Adipose tissue (tissue), 3 donors: Measurements from ENCODE around the gene KLK11. TPM values are rescaled to one million over a fixed set of nuclear protein-coding genes. Genes with fewer than 3 reads are reported as not detected.

Source experiments
- H3K27ac ChIP-seq: one replicate; pipeline ENCODE4 v1.5.1; 2013; ENCODE audit warnings: low read depth, low read length
- WGBS, 3 donors: extraction: QIAGEN DNeasy Blood & Tissue Kit; methylation state at CpG; one replicate each; pipeline ENCODE4 v1.1.7; 2013; 5-methylcytosine and 5-hydroxymethylcytosine counted together
- polyA plus RNA-seq, 3 donors: library from polyadenylated mRNA; stranded (reverse); fragments of 200-250 nt; gene quantifications; one replicate each; pipeline ENCODE4 v1.2.3, GENCODE V29; 2013
- donor health status: healthy with polysubstance abuse.
- donor health status: Bipolar disorder and iron deficiency.
- donor health status: healthy.

Gene KLK11, protein sequence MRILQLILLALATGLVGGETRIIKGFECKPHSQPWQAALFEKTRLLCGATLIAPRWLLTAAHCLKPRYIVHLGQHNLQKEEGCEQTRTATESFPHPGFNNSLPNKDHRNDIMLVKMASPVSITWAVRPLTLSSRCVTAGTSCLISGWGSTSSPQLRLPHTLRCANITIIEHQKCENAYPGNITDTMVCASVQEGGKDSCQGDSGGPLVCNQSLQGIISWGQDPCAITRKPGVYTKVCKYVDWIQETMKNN
- 10 to 100 TPM in 1 of 3 donors, 1 to 10 TPM in 2; 4.3 to 12.1 (median 9.5) TPM for polyA plus RNA-seq

DNA sequence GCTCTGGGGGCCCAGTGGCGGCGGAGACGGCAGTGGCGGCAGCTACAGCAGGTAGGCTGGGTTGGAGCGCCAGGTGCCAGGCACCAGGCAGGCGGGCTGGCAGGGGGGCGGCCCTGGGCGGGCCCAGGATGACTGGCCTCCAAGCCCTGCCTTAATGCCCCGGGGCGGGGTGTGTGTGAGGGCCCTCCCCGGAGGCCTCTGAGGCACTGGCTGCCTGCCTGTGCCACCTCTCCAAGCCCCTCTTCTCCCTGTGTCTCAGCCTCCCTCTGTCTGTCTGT, at the start of gene KLK11:
KLK11 (minus strand) TSS at position 63 of the 278 bp plus-strand sequence. CDS start 985 bp downstream, outside the sequence.
- H3K27ac ChIP-seq, result no peak within 1 kb of the TSS
- WGBS, 3 donors, result 68 to 74% (median 70%) methylated on average over 4 to 11 of the region's 11 CpGs

- 86 to 93% (median 87%) methylated on average over 5 of the region's 5 CpGs for WGBS, 3 donors
- no peak overlapping the region for H3K27ac ChIP-seq
Observed at GRCh38 chr19:51075998-51076397, 49.6 kb upstream of the KLK11 start.

- 25 to 75% (median 74%) methylated on average over 4 of the region's 4 CpGs for WGBS, 3 donors
- no peak overlapping the region for H3K27ac ChIP-seq
Observed at GRCh38 chr19:51071095-51071405, 44.6 kb upstream of the KLK11 start.

- H3K27ac ChIP-seq, result no peak overlapping the region
- 77 to 87% (median 83%) methylated on average over 5 of the region's 5 CpGs for WGBS, 3 donors
Observed at GRCh38 chr19:51070334-51071094, 44.1 kb upstream of the KLK11 start.

- 61 to 76% (median 73%) methylated on average over 7 of the region's 7 CpGs for WGBS, 3 donors
- no peak overlapping the region for H3K27ac ChIP-seq
Observed at GRCh38 chr19:51066393-51067186, 40.2 kb upstream of the KLK11 start.

GRCh38 chr19:51065221-51065960, 39.0 kb upstream of the KLK11 start:
- H3K27ac ChIP-seq, result no peak overlapping the region
- 16 to 25% (median 16%) methylated on average over 24 to 25 of the region's 25 CpGs for WGBS, 3 donors

GRCh38 chr19:51064534-51065220, 38.3 kb upstream of the KLK11 start, which contains the start of gene KLK13:
Gene KLK13 (minus strand): TSS chr19:51065092. CDS start chr19:51065067, 25 bp downstream.
- no peak within 1 kb of the TSS for H3K27ac ChIP-seq

DNA sequence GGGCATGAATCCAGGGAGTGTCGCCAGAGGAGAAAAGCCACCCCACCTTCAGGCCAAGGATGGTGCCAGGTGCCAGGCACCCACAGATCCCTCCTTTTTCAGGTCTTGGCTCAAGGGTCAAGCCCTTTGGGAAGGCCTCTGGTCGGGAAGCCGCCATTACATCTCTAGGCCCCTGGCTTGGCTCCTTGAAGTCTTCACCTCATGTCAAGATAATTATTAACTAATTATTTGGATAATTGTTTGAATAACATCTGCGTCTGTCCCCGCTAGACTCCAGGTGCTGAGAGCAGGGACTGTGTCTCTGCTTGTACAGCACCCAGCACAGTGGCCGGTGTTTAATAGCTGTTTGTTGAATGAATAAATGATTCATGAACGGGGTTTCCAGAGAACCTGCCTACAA, 37.2 kb upstream of the KLK11 start:
- H3K27ac ChIP-seq, result no peak overlapping the region
- WGBS, 3 donors, result 43 to 93% (median 91%) methylated on average over 7 of the region's 7 CpGs

More at GRCh38 chr19:51064534-51065220, 38.3 kb upstream of the KLK11 start, which contains the start of gene KLK13:
- 14 to 21% (median 16%) methylated on average over 33 to 38 of the region's 38 CpGs for WGBS, 3 donors

DNA sequence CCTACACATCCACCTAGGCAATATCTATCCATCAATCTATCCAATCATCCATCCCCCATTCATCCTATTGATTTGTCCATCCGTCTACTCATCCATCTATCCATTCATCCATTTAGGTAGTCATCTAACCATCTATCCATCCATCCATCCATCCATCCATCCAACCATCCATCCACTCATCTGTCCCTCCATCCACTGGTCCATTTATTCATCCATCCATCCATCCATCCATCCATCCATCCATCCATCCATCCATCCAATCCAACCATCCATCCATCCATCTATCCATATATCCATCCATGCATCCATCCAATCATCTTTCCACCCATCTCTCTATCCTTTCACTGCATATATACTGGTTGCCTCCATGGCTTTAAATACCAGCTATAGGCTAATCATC, 34.6 kb upstream of the KLK11 start:
- WGBS, 3 donors, result 0 to 32% (median 6%) methylated on average over 1 of the region's 1 CpG
- no peak overlapping the region for H3K27ac ChIP-seq

DNA sequence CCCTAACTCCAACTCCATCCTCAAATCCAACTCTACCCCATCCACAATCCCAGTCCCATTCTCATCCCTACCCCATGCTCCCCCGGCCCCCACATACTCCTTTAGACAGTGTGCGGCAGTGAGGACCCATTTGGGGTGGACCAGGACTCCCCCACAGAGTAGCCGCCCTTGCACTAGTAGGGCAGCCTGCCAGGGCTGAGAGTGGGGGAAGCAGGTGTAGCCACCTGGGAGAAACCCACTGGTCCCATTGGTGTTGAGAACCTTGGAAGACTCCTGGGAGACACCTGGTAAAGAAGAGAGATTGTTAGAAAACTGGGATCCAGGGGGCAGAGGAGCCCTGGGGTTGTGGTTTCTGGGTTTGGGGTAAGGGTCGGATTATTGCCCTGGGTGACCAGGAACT, 33.9 kb upstream of the KLK11 start:
- 66 to 80% (median 71%) methylated on average over 4 of the region's 4 CpGs for WGBS, 3 donors
- H3K27ac ChIP-seq, result no peak overlapping the region

DNA sequence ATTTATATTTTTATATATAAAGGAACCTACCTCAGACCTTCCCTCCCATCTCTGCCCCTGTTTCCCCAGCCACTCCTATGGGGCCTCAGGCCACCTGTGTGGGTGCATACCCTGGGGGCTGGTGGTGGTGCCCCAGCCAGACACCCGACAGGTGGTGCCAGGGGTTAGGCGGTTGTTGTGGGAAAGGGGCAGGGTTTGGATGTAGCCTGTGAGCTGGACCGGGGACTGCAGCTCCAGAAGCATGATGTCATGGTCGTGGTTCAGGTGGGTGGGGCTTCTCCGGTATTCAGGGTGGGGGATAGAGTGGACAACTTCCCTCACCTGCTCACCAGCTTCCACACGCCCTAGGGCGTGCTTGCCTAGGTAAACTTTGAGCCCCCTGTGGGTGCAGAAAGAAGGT, 33.3 kb upstream of the KLK11 start:
- WGBS, 3 donors, result 72 to 82% (median 77%) methylated on average over 7 of the region's 7 CpGs
- H3K27ac ChIP-seq, result no peak overlapping the region

DNA sequence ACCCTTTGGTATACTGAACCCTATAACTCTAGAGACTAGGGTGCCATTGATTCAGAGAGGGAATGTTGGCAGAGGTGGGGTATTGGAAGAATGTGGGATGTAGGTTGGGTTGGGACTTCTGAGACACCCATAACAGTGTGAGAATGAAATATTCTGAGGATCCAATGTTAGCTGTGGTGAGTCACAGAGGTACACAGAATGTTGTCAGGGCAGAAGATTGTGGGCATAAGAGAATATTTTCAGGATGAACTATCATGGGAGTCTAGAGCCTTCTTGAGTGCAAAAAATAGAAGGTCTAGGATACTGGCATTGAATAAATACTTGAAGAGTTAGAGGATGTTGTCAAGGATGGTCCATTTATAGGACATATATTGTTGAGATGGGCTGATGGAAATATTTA, 29.4 kb upstream of the KLK11 start:
- no peak overlapping the region for H3K27ac ChIP-seq

GRCh38 chr19:51047031-51047335, 20.6 kb upstream of the KLK11 start:
- H3K27ac ChIP-seq, result no peak overlapping the region
- WGBS, 3 donors, result 10 to 16% (median 13%) methylated on average over 4 of the region's 4 CpGs

DNA sequence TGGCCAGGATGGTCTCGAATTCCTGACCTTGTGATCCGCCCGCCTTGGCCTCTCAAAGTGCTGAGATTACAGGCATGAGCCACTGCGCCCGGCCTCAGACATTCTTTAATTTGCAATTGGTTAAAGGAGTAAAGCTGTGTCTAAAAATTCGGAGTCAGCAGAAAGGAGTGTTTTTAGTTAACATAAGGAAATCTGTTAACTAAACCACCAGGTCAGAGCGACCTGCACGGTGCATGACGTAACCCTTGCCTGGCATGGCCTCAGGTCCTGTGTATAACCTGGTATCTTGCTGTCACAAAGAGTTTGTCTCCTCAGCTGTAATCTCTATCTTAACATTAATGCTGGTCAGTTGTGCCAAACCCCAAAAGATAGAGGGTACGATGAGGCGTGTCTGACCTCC, 17.9 kb upstream of the KLK11 start:
- H3K27ac ChIP-seq, result no peak overlapping the region
- WGBS, 3 donors, result 77 to 85% (median 80%) methylated on average over 11 of the region's 11 CpGs

- H3K27ac ChIP-seq, result no peak overlapping the region
- 79 to 82% (median 81%) methylated on average over 9 of the region's 9 CpGs for WGBS, 3 donors
Observed at GRCh38 chr19:51043497-51043896, 17.1 kb upstream of the KLK11 start.

GRCh38 chr19:51040151-51040550, 13.7 kb upstream of the KLK11 start:
- H3K27ac ChIP-seq, result no peak overlapping the region
- WGBS, 3 donors, result 91 to 95% (median 94%) methylated on average over 6 of the region's 6 CpGs

DNA sequence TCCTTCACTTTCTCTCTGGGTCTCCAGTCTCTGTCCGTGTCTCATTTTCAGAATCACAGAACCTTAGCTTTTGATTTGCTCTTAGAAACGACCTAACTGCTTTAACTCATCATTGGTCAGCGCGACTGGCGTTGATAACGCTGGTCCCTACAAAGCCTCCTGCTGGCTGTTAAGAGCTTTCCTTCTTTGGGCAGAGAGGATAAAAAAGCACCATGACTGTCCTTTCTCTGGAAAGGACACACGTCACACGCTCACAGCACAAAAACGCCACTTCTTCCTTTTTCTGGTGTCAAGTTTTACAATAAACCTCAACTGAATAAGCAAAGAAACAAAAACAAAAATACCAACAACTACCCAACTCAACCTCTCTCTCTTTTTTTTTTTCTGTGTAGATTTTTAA, 10.1 kb upstream of the KLK11 start:
- WGBS, 3 donors, result 49 to 64% (median 53%) methylated on average over 9 of the region's 9 CpGs
- H3K27ac ChIP-seq, result no peak overlapping the region

DNA sequence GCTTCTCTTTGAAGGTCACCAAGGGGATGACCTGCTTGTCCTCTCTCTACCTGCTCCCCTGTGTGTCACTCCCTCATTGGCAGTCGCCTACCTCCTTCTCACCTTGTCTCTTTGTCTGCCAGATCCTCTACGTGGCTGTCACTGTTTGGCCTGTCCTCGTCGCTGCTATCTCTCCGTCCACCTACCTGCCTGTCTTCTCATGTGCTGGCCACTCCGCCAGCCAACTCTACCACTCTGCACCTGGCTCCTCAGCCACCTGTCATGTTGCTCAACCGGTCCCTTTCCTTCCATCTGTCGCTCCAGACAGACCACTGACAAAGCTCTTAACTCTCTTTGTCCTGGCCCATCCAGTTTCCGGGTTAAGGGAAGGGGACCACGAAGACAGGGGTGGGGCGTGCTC, 8.3 kb upstream of the KLK11 start, which contains the start of gene KLK12:
KLK12 (minus strand) TSS at position 299 of the 400 bp plus-strand sequence. CDS start 381 bp downstream, outside the sequence.
- no peak within 1 kb of the TSS for H3K27ac ChIP-seq
- WGBS, 3 donors, result 41 to 53% (median 50%) methylated on average over 11 of the region's 11 CpGs
